Measurements from ENCODE around the gene MEGF11. TPM values are rescaled to one million over a fixed set of nuclear protein-coding genes. Genes with fewer than 3 reads are reported as not detected.

MEGF11 gene
- total and polyA plus RNA-seq, 7 donors: 0.04 to 0.05 TPM; not detected in 5

DNA sequence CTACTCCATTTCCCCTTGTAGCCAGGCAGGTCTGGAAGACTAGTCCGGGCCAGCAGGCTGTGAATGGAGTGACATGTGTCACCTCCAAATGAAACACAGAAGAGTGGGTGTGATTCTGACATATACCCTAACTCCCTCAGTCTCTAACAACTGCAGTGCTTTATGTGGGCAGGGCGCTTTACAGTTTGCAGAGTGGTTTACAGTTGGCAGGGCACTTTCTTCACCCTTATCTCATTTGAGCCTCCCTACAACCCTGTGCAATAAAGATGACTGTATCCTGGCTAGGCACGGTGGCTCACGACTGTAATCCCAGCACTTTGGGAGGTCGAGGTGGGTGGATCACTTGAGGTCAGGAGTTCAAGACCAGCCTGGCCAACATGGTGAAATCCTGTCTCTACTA is 208.0 kb downstream of the MEGF11 start:
- no peak overlapping the region for H3K4me3 ChIP-seq
- no peak for TF ChIP-seq CTCF (IDR thresholded peaks at IDR 0.05)
- no peak overlapping the region for H3K27ac ChIP-seq
- intact Hi-C loops (cut with DNase I): no loop called here
- peaks cover 0 to 1% (median 0%) of the 10 kb centered on the region in 3 donors for H3K27me3 ChIP-seq (ENCODE audit: insufficient read depth in 3 of 3, low read length in 2 of 3)
- ATAC-seq (no peak), DNase-seq (no peak)
- WGBS, 3 donors: 74 to 82% (median 78%) methylated on average over 5 of the region's 5 CpGs
- H3K4me1 ChIP-seq: peaks cover 6% of the 10 kb centered on the region
- H3K36me3 ChIP-seq (ENCODE audit: insufficient read depth in 1 of 2, low read depth in 1 of 2): no peaks in the 10 kb centered on the region
- no peaks in the 10 kb centered on the region for H3K9me3 ChIP-seq

GRCh38 chr15:66044837-66045236 is 208.7 kb downstream of the MEGF11 start:
- Histone ChIP-seq H3K27ac (no peak overlapping the region), H3K4me1 (peaks cover 6% of the 10 kb centered on the region), H3K9me3 (no peaks in the 10 kb centered on the region), H3K27me3 (ENCODE audit: insufficient read depth in 3 of 3, low read length in 2 of 3) (peaks cover 0 to 4% (median 0%) of the 10 kb centered on the region in 3 donors), H3K36me3 (ENCODE audit: insufficient read depth in 1 of 2, low read depth in 1 of 2) (no peaks in the 10 kb centered on the region), H3K4me3 (no peak overlapping the region)
- 91 to 93% (median 91%) methylated on average over 3 of the region's 3 CpGs for WGBS, 3 donors
- ATAC-seq: no peak
- intact Hi-C loops (cut with DNase I): no loop called here
- no peak for TF ChIP-seq CTCF (IDR thresholded peaks at IDR 0.05)
- DNase-seq: no peak

DNA sequence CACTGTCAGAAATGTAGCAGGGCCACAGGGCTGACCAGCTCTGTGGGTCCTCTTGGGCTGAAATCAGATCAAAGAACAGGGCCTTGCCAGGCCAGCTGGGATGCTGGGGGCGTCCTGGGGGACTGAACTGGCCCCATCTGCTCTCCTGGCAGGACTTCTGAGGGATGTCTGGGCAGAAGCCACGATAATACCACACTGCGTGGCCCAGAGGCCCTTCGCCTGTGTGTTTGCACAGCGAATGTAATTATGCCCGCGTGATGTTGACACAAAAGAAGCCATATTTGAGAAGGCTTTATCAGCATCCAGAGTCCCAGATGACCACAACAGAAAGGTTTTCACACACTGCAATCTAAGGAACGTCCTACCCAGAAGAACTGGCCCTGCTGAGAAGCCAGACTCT is 210.3 kb downstream of the MEGF11 start:
- Histone ChIP-seq H3K9me3 (no peaks in the 10 kb centered on the region), H3K4me1 (peaks cover 9% of the 10 kb centered on the region), H3K27me3 (ENCODE audit: insufficient read depth in 3 of 3, low read length in 2 of 3) (peaks cover 0 to 4% (median 0%) of the 10 kb centered on the region in 3 donors), H3K4me3 (no peak overlapping the region), H3K27ac (no peak overlapping the region), H3K36me3 (ENCODE audit: insufficient read depth in 1 of 2, low read depth in 1 of 2) (no peaks in the 10 kb centered on the region)
- WGBS, 3 donors: 45 to 52% (median 50%) methylated on average over 8 of the region's 8 CpGs
- no peak for TF ChIP-seq CTCF (IDR thresholded peaks at IDR 0.05)
- intact Hi-C loops (cut with DNase I): no loop called here
- DNase-seq (no peak), ATAC-seq (no peak)

DNA sequence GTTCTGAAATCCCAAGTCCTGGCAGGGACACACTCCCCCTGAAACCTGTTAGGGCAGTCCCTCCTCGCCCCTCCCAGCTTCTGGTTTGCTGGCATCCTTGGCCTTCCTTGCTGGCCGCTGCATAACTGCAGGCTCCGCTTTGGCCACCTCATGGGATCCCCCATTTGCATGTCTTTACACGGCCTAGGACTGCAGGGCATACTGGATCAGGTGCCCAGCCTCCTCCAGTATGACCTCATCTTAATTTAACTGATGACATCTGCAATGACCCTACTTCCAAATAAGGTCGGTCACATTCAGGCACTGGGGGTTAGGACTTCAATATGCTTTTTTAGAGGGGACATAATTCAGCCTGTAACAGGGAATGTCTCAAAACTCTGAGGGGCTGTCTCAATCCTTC is 210.9 kb downstream of the MEGF11 start:
- no peaks in the 10 kb centered on the region for H3K9me3 ChIP-seq
- WGBS, 3 donors: 72 to 78% (median 73%) methylated on average over 5 of the region's 5 CpGs
- peaks cover 7% of the 10 kb centered on the region for H3K4me1 ChIP-seq
- H3K27ac ChIP-seq: no peak overlapping the region
- no peak for TF ChIP-seq CTCF (IDR thresholded peaks at IDR 0.05)
- peaks cover 0 to 4% (median 1%) of the 10 kb centered on the region in 3 donors for H3K27me3 ChIP-seq (ENCODE audit: insufficient read depth in 3 of 3, low read length in 2 of 3)
- no peak overlapping the region for H3K4me3 ChIP-seq
- no peaks in the 10 kb centered on the region for H3K36me3 ChIP-seq (ENCODE audit: insufficient read depth in 1 of 2, low read depth in 1 of 2)
- ATAC-seq (no peak), DNase-seq (no peak)
- intact Hi-C loops (cut with DNase I): no loop called here

DNA sequence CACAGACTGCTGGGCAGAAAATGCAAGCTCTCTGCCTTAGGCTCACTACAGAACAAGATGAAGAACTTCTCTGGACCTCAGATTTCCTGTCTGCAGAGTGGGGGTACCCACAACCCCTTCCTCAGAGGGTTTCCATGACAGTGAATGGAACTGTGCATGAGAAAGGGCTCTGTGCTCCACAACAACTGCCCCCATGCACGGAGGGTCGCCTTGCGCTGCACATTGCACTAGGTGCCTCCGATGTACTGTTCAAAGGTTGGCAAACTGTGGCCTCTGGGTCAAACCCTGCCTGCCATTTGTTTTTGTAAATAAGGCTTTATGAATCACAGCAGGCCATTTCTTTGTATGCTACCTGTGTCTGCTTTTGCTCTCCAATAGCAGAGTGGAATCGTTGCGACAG is 212.3 kb downstream of the MEGF11 start:
- intact Hi-C loops (cut with DNase I): no loop called here
- H3K4me3 ChIP-seq: no peak overlapping the region
- DNase-seq (no peak), ATAC-seq (no peak)
- H3K27ac ChIP-seq: no peak overlapping the region
- H3K27me3 ChIP-seq (ENCODE audit: insufficient read depth in 3 of 3, low read length in 2 of 3): peaks cover 0 to 8% (median 4%) of the 10 kb centered on the region in 3 donors
- no peak for TF ChIP-seq CTCF (IDR thresholded peaks at IDR 0.05)
- H3K4me1 ChIP-seq: peaks cover 7% of the 10 kb centered on the region
- no peaks in the 10 kb centered on the region for H3K9me3 ChIP-seq
- 87 to 92% (median 90%) methylated on average over 6 of the region's 6 CpGs for WGBS, 3 donors
- no peaks in the 10 kb centered on the region for H3K36me3 ChIP-seq (ENCODE audit: insufficient read depth in 1 of 2, low read depth in 1 of 2)
